ENCODE results near the gene CFAP43. TPM values are rescaled to one million over a fixed set of nuclear protein-coding genes. Genes with fewer than 3 reads are reported as not detected.

The CFAP43 gene
- total and polyA plus RNA-seq, 9 of the 15 experiments (the other 6 are each of a cell fraction or from before 2014, with no cell fraction given), result 0.07 to 0.86 (median 0.11) TPM; not detected in 1

DNA sequence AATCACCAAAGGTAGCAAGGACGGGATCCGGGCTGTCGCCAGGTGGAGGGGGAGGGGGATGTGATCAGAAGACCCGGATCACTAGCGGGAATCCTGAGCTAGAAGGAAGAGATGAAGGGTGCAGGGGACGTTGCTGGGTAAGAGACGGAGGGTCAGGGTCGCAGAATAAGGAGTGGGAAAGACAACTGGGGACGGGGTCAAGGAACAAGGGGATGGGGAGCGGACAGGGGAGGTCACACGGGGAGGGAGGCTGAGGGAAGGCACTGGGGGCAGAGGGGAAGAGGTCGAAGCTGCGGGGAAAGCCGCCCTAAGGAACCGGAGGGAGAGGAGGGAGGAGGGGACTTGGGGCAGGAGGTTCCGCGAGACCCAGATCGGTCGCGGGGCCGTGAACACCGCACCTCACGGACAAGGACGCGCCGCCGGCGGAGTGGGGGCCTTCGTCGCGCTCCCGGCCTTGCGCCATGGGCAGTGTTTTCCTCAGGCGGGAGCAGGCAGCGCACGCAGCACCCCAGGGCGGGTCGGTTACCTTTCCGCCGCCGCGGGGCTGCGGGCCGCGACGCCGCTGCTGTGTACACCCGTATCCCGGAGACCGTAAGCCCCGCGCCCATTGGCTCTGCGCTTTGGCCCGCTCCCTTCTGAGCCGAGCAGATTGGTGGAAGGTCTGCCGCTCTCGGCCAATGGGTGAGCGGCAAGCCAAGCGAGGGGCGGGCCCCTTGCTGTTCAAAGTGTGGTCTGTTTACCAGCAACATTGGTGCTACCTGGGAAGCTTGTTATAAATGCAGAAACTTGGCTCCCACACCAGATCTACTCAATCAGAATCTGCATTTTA, at the start of gene CFAP43 (continued):
- TF ChIP-seq NR3C1 (CRISPR knock-in tag; IDR thresholded peaks at IDR 0.05) (no peak), MIER1 (IDR thresholded peaks at IDR 0.05; ENCODE audit: low read depth) (no peak), TCF7L2 (IDR thresholded peaks at IDR 0.05; ENCODE audit: low read depth, low read length) (no peak), STAT6 (CRISPR knock-in tag; IDR thresholded peaks at IDR 0.05) (no peak), ELF2 (CRISPR knock-in tag; IDR thresholded peaks at IDR 0.05) (no peak), CSDE1 (IDR thresholded peaks at IDR 0.05) (peak in 1 of 2 experiments; percentile 84; a peak in 1 of 4 replicates), KLF6 (CRISPR knock-in tag; IDR thresholded peaks at IDR 0.05; ENCODE audit: borderline replicate concordance) (no peak)
- TF ChIP-seq, protein P1, sequence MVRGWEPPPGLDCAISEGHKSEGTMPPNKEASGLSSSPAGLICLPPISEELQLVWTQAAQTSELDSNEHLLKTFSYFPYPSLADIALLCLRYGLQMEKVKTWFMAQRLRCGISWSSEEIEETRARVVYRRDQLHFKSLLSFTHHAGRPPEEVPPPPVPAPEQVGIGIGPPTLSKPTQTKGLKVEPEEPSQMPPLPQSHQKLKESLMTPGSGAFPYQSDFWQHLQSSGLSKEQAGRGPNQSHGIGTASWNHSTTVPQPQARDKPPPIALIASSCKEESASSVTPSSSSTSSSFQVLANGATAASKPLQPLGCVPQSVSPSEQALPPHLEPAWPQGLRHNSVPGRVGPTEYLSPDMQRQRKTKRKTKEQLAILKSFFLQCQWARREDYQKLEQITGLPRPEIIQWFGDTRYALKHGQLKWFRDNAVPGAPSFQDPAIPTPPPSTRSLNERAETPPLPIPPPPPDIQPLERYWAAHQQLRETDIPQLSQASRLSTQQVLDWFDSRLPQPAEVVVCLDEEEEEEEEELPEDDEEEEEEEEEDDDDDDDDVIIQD (CRISPR knock-in tag; IDR thresholded peaks at IDR 0.05), result no peak
